C4-2B (cell line): ENCODE results near the gene CSRP1.

Experiments
- H3K27ac ChIP-seq: fragments of 450-650 bp; 2 replicates; pipeline ENCODE4 v1.5.1; 2017
- ZFX ChIP-seq: fragments of 450-650 bp; IDR thresholded peaks from 2 replicates; pipeline ENCODE4 v1.6.1; 2017
- TF ChIP-seq, protein P1 (sequence below): fragments of 450-650 bp; conservative IDR thresholded peaks from 2 replicates; pipeline ENCODE4 v1.5.1; 2017; ENCODE audit warnings: mild to moderate bottlenecking

CSRP1 gene

DNA sequence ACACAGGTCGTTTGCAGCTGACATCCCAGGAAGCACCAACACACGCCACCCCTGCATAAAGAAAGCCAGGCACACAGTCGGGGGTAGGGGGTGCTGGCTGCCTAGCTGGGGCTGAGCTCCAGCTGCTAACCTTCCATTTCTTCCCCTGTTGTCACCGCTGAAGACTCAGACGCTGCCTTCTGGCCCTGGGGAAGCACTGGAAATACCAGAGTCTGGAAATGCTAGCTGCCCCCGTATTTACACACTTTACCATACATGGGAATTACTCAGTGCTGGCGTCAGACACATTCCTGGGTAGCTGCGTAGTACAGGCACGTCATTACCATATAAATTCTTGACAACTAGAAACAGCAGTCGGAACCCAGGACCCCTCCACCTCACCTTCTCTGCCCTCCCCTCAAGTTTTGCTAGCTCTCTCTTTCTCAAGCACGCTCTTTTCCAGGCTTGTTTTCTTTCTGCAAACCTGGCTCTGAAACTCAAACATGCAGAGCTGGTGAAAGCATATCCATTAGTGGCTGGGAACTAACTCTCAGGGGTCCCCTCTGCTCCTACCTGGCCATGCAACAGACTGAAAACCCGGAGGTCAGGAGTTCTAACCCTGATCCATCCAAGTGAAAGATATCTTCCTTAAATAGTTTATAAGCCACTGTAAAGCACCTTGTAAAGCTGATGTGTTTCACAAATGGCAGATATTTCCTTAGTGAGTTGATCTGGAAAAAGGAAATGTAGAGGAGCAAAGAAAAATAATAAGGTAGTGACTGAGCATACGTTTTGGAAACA is 3.3 kb downstream of the CSRP1 start:
- H3K27ac ChIP-seq: no peak overlapping the region
- no peak for TF ChIP-seq ZFX
- TF ChIP-seq, protein P1, sequence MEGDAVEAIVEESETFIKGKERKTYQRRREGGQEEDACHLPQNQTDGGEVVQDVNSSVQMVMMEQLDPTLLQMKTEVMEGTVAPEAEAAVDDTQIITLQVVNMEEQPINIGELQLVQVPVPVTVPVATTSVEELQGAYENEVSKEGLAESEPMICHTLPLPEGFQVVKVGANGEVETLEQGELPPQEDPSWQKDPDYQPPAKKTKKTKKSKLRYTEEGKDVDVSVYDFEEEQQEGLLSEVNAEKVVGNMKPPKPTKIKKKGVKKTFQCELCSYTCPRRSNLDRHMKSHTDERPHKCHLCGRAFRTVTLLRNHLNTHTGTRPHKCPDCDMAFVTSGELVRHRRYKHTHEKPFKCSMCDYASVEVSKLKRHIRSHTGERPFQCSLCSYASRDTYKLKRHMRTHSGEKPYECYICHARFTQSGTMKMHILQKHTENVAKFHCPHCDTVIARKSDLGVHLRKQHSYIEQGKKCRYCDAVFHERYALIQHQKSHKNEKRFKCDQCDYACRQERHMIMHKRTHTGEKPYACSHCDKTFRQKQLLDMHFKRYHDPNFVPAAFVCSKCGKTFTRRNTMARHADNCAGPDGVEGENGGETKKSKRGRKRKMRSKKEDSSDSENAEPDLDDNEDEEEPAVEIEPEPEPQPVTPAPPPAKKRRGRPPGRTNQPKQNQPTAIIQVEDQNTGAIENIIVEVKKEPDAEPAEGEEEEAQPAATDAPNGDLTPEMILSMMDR: no peak

DNA sequence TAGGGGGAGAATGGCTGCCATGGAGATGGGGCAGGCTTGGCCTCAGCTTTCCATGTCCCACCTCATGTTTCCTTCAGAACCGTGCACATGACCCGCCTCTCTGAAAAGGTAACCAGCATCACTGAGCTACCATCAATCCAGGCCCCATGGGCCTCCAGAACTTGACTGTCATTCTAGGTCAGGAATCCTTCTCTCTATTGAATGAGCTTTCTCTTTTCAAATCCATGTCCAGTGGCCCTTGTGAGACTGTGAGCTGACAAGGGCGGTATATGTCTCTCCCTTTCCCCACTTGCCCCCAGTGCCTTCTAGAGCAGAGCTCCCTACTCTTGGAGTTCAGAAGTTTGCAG is 4.4 kb downstream of the CSRP1 start:
- TF ChIP-seq, protein P1: no peak
- TF ChIP-seq ZFX: no peak
- no peak overlapping the region for H3K27ac ChIP-seq

DNA sequence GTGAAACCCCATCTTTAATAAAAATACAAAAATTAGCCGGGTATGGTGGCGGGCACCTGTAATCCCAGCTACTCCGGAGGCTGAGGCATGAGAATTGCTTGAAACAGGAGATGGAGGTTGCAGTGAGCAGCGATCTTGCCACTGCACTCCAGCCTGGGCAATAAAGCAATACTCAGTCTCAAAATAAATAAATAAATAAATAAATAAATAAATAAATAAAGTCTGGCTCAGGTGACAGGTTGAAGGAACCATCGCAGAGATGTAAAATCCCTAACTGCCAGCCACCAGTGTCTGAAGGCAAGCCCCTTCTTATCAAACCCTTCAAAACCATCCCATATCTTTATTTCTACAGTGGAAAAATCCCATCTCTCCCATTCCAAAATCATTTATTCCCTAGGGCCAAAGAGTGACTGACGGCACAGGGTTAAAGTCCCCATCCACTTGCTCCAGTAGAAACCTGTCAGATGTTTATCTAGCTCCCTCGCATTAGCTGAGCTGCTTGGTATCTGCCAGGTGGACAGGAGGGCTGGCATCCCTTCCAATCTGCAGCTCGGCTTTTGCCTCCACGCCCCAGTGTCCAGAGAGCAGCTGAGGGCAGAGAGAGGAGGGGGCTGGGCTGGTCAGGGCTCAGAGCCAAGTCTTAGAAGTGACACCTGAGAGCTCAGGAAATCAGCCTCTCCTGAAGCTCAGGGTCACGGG is 5.0 kb downstream of the CSRP1 start:
- no peak for TF ChIP-seq ZFX
- TF ChIP-seq, protein P1: no peak
- H3K27ac ChIP-seq: no peak overlapping the region

DNA sequence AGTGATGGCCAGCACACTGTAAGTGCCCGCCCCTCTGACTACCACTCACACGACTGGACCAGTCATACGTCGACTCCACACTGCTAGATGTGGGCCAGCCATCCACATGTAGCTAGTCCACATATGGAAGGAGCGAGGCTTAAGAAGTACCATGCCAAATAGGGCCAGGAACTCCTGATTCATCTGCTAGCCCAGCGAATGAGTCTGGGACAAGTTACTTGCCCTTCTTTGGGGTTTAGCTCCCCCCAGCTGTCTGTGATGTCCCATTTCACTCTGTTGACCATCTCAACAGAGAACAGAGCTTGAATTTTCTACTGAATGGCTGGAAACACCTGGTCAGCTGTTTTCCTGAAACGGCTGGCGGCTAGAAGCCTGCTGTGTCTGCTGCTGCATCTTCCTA is 5.8 kb downstream of the CSRP1 start:
- no peak overlapping the region for H3K27ac ChIP-seq
- TF ChIP-seq, protein P1: no peak
- TF ChIP-seq ZFX: no peak

DNA sequence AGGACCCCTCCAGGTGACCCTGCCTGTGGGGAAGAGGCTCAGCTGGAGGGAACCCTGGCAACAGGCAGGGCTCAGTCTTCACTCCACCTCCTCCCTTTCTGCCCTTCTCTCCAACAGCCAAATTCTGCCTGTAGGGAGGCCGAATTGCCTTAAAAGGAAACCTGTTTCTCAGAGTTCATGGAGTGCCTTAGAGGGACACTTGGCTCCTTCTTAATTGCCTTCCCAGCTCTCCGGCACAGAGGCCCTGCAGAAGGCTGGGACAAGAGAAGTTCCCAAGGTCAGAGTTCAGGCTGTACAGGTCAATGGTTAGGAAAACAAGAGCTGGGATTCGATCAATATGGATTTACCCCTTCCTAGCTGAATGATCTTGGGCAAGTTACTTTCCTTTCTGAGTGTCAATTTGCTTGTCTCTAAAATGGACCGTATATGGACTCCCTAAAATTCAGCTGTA is 6.2 kb downstream of the CSRP1 start:
- TF ChIP-seq ZFX: no peak
- TF ChIP-seq, protein P1: no peak
- H3K27ac ChIP-seq: no peak overlapping the region

DNA sequence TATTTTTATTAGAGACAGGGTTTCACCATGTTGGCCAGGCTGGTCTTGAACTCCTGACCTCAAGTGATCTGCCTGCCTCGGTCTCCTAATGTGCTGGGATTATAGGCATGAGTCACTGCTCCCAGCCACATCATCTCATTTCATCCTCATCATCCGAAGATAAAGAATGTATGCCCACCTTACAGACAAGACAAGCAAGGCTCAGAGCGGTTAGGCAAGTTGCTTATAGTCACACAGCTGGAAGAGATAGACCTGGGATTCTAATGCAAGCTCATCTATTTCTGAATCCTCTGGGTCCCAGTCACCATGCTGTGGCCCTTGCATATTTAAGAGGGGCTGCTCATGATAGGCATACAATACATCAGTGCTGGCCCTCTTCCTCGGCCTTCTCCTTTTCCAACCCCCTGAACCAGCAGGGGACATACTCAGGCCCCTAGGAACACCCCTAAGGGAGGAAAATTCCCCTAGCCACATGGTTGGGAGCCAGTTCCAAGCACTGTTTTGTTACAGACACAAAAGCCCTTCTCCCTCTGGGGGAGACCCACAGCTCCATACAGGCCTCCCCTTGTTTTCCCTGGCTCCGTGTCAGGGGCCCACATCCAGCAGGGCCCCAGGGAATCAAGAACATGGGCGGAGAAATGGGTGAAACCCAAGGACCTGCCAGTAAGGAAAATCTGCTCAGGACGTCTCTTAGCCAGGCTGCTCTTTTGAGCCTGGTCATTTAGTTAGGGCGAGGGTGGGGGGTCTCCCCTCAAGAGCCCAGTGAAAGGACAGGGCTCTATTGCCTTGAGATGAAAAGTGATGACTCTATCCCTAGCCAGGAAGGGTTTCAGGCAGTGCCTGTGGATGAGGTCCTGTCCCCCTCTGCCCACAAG is 6.9 kb downstream of the CSRP1 start:
- TF ChIP-seq ZFX: no peak
- TF ChIP-seq, protein P1: no peak
- H3K27ac ChIP-seq: no peak overlapping the region

DNA sequence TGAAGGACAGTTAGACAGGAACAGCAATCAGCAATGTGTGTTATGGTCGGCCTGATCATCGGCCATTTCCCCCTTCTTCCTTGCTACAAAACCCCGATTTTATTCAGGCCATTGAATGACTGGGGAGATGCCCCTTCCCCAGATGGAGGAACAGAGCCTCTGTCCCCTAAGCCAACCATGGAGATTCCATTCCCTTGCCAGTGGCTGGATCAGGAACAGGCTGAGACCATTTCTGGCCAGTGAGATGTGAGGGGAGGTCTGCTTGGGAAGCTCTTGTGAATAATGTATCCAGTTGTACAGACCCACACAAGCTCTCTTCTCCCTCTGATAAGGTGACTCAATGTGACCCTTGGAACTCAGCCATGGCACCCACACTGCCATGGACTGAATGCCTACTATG is 7.7 kb downstream of the CSRP1 start:
- H3K27ac ChIP-seq: no peak overlapping the region
- no peak for TF ChIP-seq ZFX
- TF ChIP-seq, protein P1: no peak
